Activated CD8-positive, alpha-beta memory T cell treated with anti-CD3 and anti-CD28 coated beads, Interleukin-2, amount 50 U/mL, for 24 hours (primary cell): ENCODE results near the gene MORN4.
"Not testable (repeated sequence)": the region's sequence is repeated elsewhere in the genome, so short reads cannot be mapped to it uniquely, and the experiment has no call there.

ENCODE experiments used
- DNase-seq: peaks from one replicate; pipeline ENCODE4 v3.0.0-alpha.2; 2020; ENCODE audit errors: extremely low read depth

The MORN4 gene

DNA sequence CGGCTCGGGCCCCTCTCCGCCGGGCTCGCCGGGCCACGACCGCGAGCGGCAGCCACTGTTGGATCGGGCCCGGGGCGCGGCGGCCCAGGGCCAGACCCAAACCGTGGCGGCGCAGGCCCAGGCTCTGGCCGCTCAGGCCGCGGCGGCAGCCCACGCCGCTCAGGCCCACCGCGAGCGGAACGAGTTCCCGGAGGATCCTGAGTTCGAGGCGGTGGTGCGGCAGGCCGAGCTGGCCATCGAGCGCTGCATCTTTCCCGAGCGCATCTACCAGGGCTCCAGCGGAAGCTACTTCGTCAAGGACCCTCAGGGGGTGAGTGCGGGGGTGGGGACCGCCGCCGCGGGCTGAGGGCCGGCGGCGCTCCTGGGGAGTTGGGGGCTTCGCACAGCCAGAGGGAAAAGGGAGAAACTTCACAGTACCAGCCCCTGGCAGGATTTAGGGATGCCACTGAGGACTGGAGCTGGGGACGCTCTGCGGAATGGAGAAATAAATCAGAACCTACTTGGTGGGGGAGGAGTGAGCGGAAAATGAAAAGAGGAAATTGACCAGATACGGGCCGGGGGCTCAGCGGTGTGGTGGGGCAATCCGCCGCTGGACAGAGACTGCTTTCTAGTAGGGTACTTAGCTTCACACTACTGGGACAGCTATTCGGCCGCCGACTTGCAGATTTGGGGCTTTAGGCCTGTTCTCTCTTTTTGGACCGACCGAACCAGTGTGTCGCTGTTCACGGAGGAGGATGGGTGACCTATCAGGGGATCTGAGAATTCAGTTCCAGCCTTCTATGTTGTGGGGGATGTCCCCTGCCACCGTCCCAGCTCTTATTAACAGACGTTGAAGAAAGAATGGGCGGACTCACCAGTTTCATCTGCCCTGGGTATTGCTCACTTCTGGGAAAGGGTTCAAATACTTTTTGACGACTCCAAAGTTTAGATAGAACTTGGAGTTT is 7.8 kb upstream of the MORN4 start:
- no peak for DNase-seq

- peak; percentile 98 for DNase-seq
Observed at GRCh38 chr10:97640174-97640867, 7.0 kb upstream of the MORN4 start, which contains the start of gene PI4K2A. Gene PI4K2A, plus strand, starts transcription at chr10:97640671. Its CDS starts 72 bp downstream, at chr10:97640743.

- not testable (repeated sequence) for DNase-seq
Observed at GRCh38 chr10:97639090-97639489, 5.8 kb upstream of the MORN4 start.

- DNase-seq: no peak
Observed at GRCh38 chr10:97635577-97635976, 2.3 kb upstream of the MORN4 start.

DNA sequence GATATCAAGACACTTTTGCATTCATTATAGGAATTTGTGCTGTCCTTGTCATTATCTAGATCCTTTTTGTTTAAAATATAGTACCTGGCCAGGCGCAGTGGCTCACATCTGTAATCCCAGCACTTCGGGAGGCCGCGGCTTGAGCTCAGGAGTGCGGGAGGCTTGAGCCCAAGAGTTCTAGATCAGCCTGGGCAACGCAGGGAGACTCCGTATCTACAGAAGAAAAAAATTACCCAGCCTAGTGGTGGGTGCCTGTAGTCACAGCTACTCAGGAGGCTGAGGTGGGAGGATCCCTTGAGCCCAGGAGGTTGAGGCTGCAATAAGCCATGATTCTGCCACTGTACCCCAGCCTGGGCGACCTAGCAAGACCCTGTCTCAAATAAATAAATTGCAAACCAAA is 621 bp upstream of the MORN4 start:
- no peak for DNase-seq

DNA sequence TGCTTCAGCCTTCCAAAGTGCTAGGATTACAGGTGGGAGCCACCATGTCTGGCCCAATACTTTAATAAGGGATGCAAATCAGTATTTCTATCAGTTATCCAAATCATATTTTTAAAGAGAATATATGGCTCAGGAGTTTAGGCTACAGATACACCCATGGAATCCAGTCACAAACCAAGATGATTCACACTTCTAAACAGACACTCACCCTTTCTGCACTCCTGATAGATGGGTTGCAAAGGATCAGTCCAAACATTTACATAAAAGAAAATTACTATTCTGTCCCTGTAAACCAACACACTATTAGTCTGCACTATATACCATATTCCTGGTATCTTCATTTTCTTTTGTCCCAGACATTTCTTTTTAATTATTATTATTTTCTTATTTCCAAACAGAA is 2.2 kb downstream of the MORN4 start:
- DNase-seq: no peak

DNA sequence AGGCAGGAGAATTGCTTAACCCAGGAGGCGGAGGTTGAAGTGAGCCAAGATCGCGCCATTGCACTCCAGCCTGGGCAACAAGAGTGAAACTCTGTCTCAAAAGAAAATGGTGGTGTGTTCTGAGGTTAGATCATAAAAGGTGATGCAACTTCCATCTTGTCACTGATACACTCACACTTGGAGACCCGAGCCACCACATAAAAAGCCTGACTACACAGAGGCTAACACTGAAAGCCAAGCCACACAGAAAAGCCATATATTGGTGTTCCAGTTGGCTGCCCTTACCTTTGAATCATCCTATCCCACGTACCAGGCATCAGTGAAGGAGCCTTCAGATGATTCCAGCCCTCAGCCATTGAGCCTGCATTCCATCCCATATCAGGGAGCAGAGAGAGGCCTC is 4.0 kb downstream of the MORN4 start:
- no peak for DNase-seq

- DNase-seq: no peak
Observed at GRCh38 chr10:97628228-97628627, 5.1 kb downstream of the MORN4 start.

GRCh38 chr10:97627731-97628130 is 5.6 kb downstream of the MORN4 start:
- DNase-seq: no peak

GRCh38 chr10:97623277-97623676 is 10.0 kb downstream of the MORN4 start:
- DNase-seq: no peak

DNA sequence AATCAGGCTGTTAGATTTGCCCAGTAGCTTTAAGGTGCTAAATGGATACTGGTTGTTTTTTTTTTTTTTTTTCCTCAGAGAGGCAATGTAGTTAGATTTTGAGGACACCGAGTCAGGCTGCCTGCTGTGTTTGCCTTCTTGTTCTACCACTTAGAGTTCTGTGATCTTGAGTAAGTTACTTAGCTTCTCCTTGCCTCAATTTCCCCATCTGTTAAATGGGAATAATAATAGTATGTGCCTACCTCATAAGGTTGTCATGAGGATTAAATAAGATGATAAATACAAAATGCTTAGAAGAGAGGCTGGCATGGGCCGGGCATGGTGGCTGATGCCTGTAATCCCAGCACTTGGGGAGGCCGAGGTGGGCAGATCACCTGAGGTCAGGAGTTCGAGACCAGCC is 14.6 kb downstream of the MORN4 start:
- no peak for DNase-seq

DNA sequence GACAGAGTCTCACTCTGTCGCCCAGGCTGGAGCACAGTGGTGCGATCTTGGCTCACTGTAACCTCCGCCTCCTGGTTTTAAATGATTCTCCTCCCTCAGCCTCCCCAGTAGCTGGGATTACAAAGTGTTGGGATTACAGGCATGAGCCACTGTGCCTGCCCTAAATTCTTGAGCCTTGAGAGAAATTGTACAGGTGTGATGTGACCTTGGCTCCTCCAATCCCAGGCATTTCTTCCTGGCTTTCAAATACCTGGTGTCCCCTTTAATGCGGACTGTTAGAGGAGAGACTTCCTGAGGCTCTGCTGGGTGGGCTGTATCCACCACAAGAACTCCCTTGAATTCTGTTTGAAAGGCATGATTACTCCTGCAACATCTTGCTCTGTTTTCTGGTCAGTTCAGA is 15.0 kb downstream of the MORN4 start:
- no peak for DNase-seq

GRCh38 chr10:97612386-97612785 is 20.9 kb downstream of the MORN4 start:
- DNase-seq: no peak

DNA sequence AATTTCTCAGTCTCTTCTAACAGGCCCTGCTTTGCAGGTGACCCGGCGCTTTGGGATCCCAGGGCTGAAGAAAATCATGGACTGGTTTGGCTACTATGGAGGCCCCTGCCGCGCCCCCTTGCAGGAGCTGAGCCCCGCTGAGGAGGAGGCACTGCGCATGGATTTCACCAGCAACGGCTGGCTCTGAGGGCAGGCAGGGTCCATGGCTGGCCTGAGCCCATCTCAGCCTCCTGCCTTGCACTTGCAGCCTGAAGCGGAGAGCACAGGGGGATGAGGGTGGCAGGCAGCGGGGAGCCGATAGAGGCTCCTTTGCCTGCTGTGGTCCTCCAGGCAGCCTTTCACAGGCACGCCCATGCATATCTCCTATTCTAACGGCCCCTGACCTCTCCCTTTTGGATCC is 21.8 kb downstream of the MORN4 start:
- DNase-seq: no peak

- DNase-seq: no peak
Observed at GRCh38 chr10:97608991-97609561, 24.2 kb downstream of the MORN4 start.

- no peak for DNase-seq
Observed at GRCh38 chr10:97607095-97607636, 26.1 kb downstream of the MORN4 start.

DNA sequence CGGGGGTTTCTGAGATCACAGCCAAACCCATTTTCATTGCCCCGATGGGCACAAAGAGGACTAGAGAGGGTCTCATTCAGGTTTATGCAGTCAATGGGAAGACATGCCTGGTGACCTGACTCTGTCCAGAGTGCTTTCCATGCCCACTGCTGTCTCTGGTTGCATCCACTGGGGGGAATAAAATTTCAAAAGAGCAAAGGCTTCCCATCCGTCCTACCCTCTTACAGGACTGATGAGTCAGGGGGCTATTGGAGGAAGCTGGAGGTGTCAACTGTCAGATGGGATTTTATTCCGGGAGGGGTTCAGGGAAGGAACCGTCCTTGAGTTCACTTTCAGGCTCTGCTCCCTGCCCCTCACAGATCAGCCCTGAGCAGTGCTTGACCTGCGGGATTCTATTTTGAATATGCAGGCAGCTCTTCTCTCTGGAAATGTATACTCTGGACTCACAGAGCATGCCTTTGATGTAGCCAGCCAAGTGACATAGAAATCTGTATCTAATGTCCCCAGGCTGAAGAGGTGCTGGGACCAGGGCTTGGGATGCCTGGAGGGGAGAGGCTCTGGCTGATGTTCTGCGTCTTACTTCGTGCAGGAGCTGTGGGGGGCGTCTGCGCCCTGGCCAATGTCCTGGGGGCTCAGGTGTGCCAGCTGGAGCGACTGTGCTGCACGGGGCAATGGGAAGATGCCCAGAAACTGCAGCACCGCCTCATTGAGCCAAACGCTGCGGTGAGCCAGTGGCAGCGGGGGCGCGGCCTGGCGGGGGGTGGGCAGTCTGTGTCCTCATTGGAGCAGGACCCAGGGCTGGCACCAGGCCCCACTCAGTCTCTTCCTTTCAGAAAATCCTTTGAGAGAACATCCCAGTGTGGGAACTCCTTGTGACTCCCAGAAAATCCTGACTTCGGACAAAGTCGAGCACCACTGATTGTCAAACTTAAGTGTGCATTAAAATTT is 31.8 kb downstream of the MORN4 start:
- DNase-seq: no peak

- DNase-seq: no peak
Observed at GRCh38 chr10:97600616-97601015, 32.7 kb downstream of the MORN4 start.

DNA sequence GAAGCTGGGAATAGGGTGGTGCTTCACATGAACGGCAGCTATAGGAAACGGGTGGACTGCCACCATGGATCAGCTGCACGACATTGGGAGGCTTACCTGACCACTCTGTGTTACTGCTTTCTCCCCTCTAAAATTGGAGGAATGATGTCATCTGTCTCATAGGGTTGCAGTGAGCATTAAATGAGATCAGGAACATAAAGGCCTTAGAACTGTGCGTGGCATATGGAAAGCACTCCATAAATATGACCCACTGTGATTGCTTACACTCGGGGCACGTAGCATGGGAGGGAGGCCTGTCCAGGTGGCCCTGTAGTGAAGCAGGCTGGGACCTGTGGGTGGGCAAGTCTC is 34.1 kb downstream of the MORN4 start:
- DNase-seq: no peak

GRCh38 chr10:97598407-97599271 is 34.7 kb downstream of the MORN4 start:
- no peak for DNase-seq
